GM18858 (cell line): ENCODE measurements around the gene LEF1.

Source experiments
- ATAC-seq: cut with Tn5 transposase; IDR thresholded peaks from one replicate; pipeline ENCODE4 v1.9.1; 2021; ENCODE audit not compliant: unreplicated experiment

Gene LEF1

DNA sequence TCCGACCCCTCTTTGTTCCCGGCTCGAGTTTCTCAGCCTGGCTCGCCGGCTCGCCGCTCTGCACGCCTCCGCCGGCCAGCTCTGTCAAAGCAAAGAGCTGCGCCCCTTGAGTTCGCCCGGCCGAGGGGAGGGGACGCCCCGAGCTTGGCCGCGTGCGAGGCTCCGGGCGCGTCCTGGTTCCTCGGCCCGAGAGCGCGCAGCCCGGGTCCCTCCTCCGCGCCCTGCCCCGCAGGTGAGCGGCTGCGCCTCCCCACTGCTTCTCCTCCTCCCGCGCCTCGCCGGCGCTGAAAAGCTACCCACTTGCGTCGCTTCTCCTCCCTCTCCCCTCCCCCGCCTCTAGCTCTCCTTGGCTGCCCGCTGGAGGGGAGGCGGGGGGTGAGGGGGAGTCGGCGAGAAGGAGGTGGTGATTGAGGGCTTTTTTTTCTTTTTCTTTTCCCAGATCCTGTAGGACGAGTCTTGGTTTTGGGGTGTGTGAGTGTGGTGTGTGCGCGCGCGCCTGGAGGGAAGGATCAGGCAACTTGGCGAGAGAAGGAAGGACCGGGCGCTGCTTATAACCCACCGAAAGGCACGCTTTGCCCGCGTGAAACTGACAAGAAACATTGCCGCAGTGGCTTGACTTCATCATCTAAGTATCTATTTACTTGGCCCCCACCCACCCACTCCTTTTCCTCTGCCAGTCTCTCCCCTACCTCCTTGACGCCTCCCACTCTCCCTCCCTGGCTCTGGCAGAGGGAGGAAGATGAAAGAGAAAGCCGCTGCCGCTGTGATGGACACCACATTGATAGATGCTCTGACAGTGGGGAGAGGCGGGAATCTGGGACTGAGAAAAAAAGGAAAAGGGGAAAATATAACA, at the start of gene LEF1:
Gene LEF1, minus strand, starts transcription at position 262 of the 853 bp plus-strand sequence. CDS start 1,165 bp downstream, outside the sequence.
- peak; percentile 31 for ATAC-seq

DNA sequence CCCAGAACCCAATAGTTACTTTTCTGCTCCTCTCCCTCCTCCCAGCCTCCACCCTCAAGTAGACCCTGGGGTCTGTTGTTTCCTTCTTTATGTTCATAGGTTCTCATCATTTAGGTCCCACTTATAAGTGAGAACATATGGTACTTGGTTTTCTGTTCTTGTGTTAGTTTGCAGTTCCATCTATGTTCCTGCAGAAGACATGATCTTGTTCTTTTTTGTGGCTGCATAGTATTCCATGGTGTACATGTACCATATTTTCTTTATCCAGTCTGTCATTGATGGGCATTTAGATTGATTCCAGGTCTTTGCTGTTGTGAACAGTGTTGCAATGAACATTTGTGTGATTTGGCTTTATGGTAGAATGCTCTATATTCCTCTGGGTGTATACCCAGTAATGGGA, 47.8 kb upstream of the LEF1 start:
- ATAC-seq = no peak

DNA sequence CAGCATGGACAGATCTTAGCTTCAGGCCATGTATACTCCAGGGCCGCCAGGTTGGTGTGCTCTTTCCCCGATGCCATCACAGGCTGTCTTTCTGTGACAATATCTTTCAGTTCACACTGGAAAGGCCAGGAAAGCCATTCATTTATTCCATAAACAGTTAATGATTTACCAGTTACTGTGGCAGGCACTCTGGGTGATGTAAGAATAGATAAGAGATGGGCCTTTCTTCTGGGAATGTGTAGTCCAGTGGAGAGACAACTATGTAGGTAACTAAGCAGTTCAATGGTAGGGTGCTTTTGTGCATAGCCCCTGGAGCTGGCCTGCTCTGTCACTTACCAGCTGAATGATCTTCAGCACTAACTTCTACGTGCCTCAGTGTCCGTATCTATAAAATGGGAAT, 46.3 kb upstream of the LEF1 start:
- ATAC-seq = no peak

DNA sequence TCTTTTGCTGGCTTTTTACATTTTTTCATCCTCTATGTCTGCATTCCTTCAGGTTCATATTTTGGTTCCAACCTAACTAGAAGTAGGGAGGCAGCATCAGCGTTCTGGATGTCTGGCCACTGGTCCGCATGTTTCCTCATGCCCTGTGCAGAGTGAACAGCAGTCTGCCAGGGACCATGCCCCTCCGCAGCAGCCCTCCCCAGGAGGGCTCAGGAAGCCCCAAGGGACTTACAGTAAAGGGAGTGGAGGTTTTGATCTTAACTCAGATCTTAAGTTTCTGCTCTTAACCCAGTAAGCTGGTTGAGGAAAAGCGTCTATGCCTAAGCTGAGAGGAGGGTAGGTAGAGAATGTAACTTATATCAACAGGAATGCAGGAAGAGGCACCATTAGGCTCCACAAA, 45.0 kb upstream of the LEF1 start:
- ATAC-seq = no peak

DNA sequence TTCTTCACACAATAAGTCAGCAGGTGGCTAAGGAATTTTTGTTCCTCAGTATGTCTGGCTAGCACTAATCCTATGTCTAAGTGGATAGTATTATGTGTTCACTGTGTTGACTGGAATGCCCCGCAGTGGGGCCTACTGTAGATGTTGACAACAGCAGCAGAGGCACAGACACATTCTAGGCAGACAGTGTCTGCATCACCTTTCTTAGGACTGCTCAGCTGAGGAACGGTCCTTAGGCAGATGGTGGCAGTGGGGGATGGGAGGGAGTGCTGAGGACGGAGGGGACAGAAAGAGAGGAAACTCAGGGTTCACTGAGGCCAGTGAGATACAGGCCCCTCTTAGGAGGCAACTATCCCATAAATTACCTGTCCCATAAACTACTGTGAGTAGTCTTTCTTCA, 44.6 kb upstream of the LEF1 start:
- ATAC-seq = no peak

DNA sequence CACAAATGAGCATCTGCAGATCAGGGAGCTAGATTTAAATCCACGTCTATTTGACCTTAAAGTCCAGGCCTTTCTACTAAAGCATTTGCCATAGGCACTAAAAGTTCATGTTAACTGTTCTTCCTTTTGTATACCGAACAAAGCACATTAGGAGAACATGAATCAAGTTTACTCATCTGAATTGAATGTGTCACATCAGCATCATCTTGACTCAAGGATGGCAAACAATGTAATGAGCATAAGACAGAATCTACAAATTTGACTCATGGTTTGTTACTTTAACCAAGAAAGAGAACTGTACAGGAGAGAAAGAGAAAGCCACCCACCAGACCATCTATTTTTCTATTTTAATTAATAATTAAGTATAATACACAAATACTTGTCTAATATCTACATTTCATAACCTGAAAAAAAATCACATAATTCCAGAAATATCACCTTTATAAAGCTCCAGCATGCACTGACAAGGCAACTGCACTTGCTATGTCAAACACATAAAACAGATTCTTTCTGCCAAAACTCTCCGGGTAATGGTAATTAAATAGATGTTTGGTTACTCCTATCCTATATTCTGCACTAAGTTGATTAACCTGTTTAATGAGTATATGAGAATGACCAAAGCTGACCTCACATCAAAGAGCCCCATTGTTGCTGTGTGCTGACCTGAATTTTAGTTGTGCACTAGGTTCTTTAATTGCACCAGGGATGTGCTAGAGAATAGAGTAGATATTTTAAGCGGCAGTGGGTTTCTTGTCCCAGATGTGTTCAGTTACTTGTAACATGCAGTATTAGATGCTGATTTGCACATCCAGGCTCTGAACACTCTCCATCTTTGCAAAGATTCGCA, 42.5 kb upstream of the LEF1 start:
- ATAC-seq = no peak

DNA sequence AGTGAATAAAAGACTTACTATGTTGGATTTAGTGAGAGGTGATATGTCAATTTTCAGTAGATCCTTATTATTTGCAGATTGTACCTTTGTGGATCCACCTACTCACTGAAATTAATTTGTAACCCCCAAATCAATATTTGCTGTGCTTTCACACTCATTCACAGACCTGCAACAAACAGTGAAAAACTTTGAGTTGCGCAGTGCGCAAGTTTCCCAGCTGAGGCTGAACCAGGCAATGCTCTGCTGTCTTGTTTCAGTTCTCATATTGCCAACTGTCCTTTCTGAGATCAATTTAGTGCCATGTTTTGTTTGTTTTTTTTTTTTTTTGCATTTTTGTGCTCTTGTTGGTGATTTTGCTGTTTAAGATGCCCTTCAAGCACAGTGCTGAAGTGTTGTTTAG, 40.8 kb upstream of the LEF1 start:
- ATAC-seq = no peak

DNA sequence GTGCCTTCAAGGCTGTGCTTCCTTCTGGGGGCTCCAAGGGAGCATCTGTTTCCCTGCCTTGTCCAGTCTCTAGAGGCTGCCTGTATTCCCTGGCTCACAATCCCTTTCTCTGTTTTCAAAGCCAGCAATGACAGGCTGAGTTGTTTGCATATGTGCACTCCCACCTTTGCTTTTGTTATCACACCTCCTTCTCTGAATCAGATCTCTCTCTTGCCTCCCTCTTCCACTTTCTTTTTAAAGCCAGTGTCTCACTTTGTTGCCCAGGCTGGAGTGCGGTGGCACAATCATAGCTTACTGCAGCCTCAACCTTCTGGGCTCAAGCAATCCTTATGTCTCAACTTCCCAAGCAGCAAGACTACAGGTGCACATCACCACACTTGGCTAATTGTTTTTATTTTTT, 37.1 kb upstream of the LEF1 start:
- no peak for ATAC-seq

DNA sequence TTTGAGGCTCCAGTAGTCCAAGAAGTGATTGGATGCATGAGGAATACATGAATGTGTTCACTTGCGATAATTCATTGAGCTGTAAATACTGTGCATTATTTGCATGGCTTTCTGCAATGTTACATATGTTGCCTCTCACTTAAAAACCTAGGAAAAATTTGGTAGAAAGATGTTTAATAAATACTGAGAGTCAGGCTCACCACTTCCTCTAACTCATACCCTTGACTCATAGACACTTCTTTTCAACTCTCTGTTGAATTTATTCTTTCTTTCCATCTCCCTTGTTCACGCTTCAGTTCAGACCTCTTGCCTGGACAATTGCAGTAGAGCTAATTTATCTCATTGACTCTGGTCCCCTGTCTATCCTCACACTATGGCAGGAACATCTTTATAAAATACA, 35.8 kb upstream of the LEF1 start:
- ATAC-seq = no peak

DNA sequence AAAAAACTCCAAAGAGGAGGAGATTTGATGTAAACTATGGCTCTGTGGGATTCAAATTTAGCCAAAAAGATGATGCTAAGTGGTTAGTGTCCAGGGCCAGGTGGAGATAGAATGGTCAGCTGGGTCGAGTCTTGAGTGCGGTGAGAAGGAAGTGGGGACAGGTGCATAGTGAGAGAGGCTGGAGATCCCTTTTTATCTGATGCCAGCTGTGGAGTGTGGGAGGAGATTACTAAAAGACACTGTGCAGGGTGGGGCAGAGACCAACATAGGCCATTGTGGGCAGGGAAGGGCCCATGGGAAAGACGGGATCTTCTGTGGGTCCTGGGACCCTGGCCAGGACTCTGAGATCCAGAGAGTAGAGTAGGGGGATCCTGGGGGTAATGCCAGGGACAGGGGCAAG, 34.6 kb upstream of the LEF1 start:
- no peak for ATAC-seq

DNA sequence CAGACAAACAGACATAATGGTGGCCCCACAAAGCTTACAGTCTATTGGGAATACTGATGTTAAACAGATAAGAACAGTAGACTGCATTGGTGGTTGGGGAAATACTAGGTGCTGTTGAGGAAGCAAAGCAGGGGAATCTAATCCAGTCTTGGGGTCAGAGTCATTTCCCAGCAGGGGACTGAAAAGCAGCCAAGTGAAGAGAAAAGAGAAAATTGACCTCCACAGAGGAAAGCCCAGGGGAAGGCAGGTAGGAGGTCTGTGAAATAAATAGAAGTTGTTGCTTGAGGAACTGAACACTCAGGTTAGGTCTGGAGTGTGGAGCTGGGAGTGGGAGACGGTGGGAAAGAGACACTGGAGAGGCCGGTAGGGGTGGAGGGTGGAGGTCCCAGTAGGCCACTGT, 33.0 kb upstream of the LEF1 start:
- ATAC-seq = no peak

DNA sequence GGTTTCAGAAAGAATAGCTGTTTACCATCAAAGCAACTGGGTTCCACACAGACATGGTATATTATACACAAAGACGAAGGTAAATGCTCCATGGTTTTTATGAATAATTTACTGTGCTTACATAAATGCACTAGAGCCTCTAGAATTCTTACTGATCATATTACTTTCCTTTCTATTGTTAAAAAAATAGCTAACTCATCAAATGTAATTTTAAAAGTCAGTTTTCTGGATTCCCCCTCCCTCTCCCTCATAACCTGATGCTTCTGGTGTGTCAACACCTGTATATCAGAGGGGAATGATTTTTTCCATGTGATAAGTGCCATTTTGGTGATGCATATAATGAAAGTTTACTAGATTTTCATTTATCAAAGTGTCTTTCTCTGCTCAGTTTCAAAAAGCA, 31.1 kb upstream of the LEF1 start:
- no peak for ATAC-seq

DNA sequence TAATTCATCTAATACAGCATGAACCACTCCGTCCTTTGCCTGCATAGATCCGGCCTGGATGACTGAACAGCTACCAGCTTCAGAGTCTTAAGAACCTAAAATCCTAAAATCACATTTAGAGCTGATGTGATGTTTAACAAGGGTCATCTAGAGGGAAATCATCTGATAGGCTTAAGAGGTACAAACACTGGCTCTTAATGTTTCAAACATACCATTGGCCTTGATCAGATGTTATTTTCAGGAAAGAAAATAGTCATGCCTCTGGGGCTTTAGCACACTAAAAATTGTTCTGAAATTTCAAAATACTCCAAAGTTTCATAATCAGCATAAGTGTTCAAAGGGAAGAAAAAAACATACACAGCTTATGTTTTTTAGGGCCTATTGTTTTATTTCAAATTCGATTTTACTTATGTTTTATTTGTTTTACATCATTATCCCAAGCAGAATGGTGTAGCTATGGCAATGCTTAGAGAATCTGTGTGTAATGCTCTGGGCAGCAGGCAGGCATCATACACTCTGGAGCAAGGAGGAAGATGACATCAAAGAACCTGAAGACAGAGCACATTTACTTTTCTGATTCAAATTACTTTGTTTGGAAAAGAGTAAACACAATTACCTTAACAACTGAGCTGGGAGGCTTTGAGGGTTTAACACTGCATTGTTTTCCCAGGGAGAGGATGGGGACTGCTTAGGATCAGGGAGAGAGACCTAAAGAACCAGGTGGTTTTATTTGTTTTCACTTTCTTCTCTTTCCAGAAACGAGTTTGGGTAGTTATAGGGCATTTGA, 25.3 kb upstream of the LEF1 start:
- no peak for ATAC-seq

DNA sequence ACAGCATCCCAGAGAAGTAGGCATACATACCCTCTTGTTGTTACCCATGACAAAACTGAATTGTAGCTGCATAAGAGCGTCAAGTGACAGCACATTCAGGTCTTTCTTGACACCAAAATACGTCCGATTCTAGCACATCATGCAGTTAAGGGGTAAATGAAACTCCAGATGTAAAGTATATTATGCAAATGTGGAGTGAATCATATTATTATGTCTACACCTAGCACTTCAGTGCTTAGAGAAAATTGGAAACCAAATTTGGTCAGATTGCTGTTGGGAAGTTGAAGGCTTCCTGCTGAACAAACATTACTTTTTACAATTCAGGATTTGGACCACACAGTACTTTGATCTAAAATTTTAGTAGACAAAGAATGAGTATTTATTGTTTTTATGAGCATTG, 24.2 kb upstream of the LEF1 start:
- ATAC-seq = no peak

DNA sequence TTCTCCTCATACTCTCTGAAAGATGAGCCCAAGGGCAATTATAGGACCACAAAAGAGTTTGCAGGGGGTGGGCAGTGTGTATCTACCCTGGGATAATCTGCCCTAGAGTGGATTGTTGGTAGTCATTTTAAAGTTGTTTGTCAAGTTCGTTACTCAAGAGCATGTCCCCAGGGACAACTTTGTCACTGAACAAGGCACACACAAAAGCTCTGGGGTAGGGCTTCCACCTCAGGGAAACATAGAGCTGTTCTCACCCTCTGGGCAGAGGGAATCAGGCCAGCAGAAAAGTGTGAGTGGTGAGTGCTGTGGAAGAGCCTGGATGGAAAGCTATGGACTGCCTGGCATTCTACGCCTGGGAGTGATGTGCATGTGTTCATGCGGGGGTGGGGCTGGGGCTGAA, 23.3 kb upstream of the LEF1 start:
- ATAC-seq = no peak

DNA sequence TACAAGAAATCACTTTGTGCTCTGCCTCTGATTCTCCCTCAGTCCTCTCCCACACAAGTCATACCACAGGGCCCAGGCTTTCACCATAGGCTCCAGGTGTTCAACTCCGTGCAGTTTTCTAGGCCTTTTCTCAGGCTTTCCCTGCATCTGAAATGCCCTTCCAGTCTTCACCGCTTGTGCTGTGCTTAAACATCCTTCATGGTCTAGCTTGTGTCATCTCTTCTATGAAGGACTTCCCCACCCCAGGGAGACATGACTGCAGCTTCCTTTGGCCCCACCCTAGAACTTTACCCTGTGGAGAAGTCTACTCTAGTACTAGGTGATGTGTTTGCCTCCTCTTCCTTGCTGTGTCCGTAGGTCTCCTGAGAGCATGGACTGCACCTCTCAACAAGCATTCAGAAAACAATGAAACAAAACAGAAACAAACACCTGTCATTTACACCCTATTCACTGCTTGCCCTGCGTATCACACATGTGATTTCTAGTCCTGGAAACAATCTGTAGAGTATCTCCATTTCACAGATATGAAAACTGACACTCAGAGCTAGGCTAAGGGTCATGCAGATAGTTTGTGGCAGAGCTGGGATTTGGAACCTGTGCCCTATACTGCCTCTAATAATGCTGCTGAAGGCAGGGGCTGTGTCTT, 22.7 kb upstream of the LEF1 start:
- ATAC-seq = no peak

DNA sequence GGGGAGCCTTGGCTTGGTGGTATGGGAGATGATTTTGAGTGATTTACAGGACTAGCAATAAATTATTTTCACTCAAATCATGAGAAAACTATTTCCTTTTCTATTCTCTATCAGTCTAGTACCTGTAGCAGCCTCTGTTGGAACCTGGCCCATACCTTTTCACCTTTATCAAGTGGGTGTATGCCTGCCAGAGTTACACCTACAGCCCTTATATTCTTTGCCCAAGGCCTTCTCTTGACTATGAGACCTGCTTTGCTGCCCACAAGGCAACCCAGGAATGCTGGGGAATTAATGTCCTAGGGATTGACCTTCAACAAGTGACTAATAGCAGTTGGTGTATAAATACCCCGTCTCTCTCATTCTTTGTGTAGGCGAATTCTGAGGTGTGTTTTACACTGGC, 20.0 kb upstream of the LEF1 start:
- ATAC-seq = no peak

DNA sequence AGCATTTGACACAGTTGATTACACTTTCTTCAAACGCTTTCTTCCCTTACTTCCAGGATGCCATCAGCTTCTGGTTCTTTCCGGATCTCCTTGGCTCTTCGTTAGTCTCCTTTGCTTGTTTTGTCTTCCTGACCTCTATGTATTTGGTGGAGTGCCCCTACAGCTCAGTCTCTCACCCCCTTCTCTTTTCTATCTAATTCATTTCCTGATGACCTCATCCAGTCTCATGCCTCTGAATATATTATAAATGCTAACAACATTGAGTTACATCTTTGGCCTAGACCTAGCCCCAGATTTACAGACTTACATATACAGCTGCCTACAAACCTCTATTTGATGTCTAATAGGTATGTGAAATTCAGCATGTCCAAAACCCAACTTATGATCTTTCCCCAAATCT, 16.5 kb upstream of the LEF1 start:
- ATAC-seq = no peak

DNA sequence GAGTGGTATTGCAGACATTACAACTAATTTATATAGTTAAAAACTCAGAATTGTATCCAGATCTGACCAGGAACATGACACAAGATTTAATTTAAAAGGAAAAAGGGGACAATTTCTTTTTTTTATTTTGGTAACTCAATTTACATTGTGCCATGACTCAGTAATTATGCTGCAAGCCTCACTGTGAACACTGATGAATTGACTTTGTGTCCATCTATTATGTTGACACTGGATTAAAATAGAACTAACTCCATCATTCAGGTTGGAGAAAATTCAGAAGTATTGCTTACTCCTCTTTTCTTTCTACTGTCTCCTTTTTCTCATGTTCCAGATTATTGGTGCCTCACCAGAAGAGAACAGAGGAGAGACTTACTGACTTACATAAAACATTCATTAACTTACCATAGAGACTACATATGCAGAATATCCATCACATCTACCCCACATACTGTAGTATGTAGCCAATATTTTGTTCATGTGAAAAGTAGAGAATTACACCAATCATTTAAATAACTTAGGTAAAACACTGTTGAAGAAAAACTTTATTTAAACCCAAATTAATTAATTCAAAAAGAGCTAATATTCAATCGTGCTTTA, 15.8 kb upstream of the LEF1 start:
- ATAC-seq = no peak

DNA sequence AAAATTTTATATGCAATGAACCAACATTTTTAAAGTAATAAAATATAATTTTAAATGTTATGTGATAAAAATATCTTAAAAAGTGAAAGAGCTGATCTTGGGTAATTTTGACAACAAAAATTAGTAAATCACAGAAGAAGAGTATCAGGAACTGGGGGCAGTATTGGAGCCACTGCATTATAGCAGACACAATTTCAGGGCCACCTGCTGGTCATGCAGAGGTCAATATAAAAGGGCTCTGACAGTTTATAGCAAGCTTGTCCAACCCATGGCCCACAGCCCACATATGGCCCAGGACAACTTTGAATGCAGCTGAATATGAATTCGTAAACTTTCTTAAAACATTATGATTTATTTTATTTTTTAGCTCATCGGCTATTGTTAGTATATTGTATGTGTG, 13.0 kb upstream of the LEF1 start:
- ATAC-seq = no peak

DNA sequence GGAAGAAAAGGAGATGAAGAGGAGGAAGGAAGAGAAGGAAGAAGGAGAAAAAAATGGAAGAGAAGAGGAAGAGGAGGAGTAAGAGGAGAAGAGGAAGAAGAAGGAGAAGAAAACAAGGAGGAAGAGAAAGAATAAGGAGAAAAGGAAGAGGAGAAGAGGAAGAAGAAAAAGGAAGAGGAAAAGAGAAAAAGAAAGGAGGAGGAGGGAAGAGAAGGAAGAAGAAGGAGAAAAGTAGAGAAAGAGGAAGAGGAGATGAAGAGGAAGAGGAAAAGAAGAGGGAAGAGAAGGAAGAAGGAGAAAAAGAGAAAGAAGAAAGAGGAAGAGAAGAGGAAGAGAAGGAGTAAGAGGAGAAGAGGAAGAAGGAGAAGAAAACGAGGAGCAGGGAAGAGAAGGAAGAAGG, 11.8 kb upstream of the LEF1 start:
- ATAC-seq = no peak
